GM21528 (cell line): ENCODE data around the gene CHMP1A.

Source experiments
- ATAC-seq: cut with Tn5 transposase; IDR thresholded peaks from one replicate; pipeline ENCODE4 v1.9.1; 2021; ENCODE audit warnings: mild to moderate bottlenecking, moderate library complexity; ENCODE audit not compliant: unreplicated experiment, low FRiP score

CHMP1A gene

DNA sequence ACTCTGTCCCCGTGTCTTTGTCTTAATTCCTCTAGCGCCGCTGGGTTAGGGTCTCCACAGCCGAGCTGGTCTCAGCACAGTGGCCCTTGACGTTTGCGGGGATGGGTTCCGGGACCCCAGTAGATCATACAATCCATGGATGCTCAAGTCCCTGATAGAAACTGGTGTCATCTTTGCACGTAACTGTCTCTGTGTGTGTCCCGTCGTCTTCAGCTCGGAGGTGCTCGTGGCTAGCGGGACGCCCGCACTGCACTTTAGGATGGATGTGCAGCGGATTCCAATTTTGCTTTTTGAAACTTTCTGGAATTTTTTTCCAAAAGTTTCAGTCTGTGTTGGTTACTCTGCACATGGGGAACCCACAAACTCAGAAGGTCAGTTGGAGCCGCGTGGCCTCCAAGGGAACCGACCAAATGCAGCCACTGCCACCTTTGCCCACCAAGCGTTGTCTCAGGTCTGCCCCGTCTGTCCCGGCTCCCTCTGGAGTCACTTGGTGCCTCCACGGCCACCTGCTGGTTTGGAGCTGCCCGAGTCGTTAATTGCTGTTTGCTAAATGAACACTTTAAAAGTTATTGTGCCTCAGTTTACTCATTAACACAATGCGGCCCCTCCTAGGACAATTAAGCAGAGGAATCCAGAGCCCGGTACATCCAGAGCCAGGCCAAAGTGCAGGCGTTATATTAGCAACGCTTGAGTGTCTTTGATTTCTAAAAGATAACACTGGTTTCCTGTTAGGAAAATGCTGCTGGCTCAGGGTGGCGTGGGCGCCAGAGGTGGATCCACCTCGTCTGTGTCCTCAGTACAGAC lies 49.4 kb downstream of the CHMP1A start:
- no peak for ATAC-seq

DNA sequence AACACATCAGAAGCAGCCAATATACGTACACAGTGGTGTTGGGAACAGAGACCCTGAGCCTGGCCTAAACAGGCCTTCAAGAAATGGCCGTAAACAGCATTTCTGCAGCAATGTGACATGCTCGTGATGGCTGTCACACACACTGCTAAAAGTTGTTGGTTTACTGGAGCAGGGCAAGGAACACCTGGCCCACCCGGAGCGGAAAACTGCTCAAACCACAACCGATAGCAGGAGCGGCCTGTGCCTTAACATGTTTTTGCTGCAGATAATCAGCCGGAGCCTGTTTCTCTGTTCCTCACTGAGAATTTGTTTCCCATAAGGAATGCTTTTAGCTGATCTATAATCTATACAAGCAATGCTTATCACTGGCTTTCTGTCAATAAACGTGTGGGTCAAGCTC lies 50.1 kb downstream of the CHMP1A start:
- no peak for ATAC-seq

- ATAC-seq, result no peak
Measured at GRCh38 chr16:89606006-89606405, 51.5 kb downstream of the CHMP1A start.

GRCh38 chr16:89605186-89605970 lies 52.1 kb downstream of the CHMP1A start:
- no peak for ATAC-seq

DNA sequence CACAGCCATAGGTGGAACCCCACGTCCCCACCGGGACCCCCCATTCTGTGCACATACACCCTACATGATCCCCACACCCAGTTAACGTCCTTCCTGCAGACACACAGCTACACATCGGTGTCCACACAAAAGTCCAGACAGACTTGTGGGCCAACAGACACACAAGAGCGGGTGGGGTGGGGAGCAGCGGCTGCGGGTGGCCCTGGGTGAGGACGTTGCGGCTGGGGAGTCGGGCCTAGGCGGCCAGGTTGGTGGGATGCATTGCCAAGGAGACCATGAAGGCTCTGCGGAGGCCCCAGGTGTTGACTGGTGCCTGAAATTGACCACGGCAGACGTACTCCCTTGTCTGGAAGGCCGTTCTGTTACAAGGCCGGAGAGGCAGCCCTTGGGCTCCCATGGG lies 52.7 kb downstream of the CHMP1A start:
- ATAC-seq, result no peak

DNA sequence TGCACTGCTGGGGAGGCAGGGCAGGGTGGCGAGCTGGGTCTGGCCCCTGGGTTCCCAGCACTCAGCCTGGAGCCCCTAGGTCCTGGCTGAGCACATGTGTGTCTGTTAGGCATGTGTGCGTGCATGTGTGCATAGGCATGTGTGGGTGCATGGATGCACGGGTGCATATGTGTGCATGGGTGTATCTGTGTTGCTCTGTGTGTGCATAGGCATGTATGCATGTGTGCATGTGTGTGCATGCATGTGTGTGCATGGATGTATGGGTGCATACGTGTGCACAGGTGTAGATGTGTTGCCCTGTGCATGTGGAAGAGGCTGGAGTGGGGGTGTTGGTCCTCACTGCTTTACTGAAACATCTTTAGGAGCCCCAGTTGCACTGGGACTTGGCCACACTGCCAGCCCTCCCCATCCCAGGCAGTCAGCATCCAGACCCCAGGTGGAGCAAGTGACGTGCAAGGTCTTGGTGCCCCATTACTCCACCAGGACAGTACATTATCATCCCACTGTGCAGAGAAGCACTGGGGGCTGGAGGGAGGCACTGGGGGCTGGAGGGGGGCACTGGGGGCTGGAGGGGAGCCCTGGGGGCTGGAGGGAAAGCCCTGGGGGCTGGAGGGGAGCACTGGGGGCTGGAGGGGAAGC lies 54.4 kb downstream of the CHMP1A start:
- no peak for ATAC-seq

- ATAC-seq, result no peak
Measured at GRCh38 chr16:89602273-89602951, 55.1 kb downstream of the CHMP1A start.

GRCh38 chr16:89601906-89602272 lies 55.6 kb downstream of the CHMP1A start:
- ATAC-seq, result no peak

DNA sequence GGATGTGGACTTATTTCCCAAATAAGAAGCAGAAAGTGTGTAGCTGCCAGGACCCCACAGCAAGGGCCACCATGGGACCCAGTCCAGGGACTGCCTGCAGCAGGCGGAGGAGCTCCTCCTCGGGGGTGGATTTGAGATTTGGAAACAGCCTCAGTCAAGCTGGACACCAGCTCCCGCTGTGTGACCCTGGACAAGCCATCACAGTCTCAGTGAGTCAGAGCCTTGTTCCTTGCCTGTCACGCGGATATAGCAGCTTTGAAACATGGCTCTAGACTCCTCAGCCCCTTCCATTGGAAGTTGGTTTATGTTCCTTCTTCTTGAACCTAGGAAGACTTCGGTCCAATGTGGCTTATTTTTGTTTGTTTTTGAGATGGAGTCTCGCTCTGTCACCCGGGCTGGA lies 56.6 kb downstream of the CHMP1A start:
- no peak for ATAC-seq

DNA sequence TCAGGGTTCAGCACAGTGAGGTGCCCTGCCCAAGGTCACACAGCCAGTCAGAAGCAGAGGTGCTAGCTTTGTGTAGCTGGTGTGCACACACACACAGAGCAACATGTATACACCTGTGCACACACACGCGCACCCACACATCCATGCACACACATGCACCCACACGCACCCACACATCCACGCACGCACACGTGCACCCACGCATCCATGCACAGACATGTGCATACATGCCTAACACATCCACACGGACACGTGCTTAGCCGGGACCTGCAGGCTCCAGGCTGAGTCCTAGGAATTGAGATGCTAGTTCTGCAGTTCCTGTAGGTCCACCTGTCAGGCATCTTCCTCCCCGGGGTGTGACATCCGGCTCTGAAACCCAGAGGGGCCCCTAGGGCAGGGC lies 57.1 kb downstream of the CHMP1A start:
- no peak for ATAC-seq

- no peak for ATAC-seq
Measured at GRCh38 chr16:89599902-89600301, 57.6 kb downstream of the CHMP1A start.

DNA sequence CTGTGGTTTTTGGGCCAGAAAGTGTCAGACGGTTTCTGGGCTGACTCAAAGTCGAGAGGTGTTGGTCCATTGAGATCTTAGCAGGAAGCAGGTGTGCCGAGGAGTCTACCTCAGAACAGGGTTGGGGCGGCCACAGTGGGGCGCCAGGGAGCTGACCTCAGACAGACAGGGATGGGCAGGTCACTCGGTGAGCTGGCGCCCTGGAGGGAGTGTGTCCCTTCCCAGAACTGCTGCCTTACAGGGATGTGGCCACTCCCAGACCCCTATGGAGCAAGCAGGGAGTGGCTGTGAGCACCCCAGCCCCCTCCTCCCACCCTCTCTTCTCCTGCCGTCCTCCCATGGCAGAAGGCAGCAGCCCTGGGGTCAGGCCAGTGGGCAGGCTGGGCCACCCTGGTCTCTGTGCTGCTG lies 58.1 kb downstream of the CHMP1A start:
- ATAC-seq, result no peak

DNA sequence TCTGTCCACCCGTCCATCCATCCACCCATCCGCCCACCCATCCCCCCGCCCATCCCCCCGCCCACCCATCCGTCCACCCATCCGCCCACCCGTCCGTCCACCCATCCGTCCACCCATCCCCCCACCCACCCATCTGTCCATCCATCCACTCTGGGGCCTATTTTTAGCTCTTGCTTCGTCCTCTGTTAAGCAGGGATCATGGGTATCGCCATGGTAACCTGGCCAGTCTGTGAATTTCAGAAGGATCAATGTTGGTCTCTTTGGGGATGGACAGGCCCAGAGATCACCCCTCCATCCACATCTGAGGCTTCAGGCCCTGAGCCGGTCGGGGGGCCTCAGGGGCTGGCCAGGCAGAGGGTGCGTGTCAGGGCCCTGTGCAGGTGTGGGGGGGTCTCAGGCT lies 59.3 kb downstream of the CHMP1A start:
- ATAC-seq, result no peak

- ATAC-seq, result no peak
Measured at GRCh38 chr16:89596957-89597649, 60.4 kb downstream of the CHMP1A start.

- no peak for ATAC-seq
Measured at GRCh38 chr16:89596061-89596689, 61.3 kb downstream of the CHMP1A start.

DNA sequence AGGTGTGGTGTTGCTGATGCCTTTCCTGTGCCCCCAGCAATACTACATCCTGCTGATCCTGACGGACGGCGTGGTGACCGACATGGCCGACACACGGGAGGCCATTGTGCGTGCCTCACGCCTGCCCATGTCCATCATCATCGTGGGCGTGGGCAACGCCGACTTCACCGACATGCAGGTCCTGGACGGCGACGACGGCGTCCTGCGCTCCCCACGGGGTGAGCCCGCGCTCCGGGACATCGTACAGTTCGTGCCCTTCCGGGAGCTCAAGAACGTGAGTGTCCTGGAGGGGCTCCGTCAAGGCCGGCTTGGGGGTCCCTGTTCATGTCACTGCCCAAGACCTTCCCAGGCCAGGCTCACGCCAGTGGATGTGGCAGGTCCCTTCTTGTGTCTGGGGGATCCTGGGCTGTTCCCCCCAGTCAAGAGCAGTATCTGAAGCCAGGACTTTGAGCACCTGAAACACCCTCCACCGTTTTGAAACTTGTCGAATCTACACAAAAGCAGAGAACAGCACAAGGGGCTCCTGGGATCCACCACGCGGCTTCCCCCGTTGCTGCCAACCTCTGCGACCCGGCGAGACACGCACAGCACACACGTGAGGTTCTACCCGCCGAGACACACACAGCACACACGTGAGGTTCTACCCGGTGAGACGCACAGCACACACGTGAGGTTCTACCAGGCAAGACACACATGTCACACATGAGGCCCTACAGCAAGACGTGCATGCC lies 62.0 kb downstream of the CHMP1A start:
- ATAC-seq, result no peak
